HCT116 (cell line): ENCODE measurements around the gene FNDC3B. TPM values are rescaled to one million over a fixed set of nuclear protein-coding genes. Genes with fewer than 3 reads are reported as not detected.

ENCODE experiments used
- ATAC-seq: fragments of 200-7000 bp; cut with Tn5 transposase; 2 replicates; pipeline ENCODE4 v1.9.1; 2020; ENCODE audit warnings: mild to moderate bottlenecking, moderate library complexity
- BruUV-seq: library from RNA; stranded (reverse); fragments of 400-500 nt; replicated peaks from 2 replicates; lab custom pipeline; 2021; lab: Mats Ljungman, UMichigan
- CTCF ChIA-PET: fragments of 300-600 bp; sonication (Branson Sonifier 250); formaldehyde crosslinking; loops from one replicate; lab custom pipeline; 2021; ENCODE audit warnings: antibody characterized with exemption; lab: Charles Lee
- POLR2A ChIA-PET: fragments of 300-600, 350-600 bp; sonication (Branson Sonifier 250); formaldehyde crosslinking; loops from one replicate; lab custom pipeline; 2021; ENCODE audit warnings: antibody characterized with exemption; lab: Charles Lee
- RAD21 ChIA-PET, 2 experiments: fragments of 300-600 bp; sonication (Branson Sonifier 250); formaldehyde crosslinking; loops; one replicate each; lab custom pipeline; 2023; ENCODE audit warnings: low total read pairs in 2 of 2; ENCODE audit not compliant: uncharacterized antibody in 2 of 2, unreplicated experiment in 2 of 2, low non-redundant PET in 1 of 2; lab: Charles Lee
- DNase-seq: peaks from one replicate; pipeline ENCODE4 v3.0.0-alpha.2; 2010; ENCODE audit warnings: low read depth, low spot score
- H2AFZ ChIP-seq: fragments of 200-600 bp; shearing (Covaris generic), sonication (generic); 2 replicates; pipeline ENCODE4 v1.6.1; 2017; ENCODE audit warnings: low read depth, mixed run types, mixed read lengths, antibody characterized with exemption, low read length; ENCODE audit not compliant: poor library complexity, severe bottlenecking
- H3K27ac ChIP-seq: 2 replicates; pipeline ENCODE4 v1.5.1; 2012; ENCODE audit warnings: low read depth, low read length
- H3K27me3 ChIP-seq: fragments of 200-600 bp; sonication (generic); 2 replicates; pipeline ENCODE4 v1.6.1; 2016; ENCODE audit warnings: mixed run types, low read length, mixed read lengths; ENCODE audit not compliant: insufficient read depth
- H3K36me3 ChIP-seq, 2 experiments: fragments of 200-500 bp in 1 of 2; fragments of 200-600 bp in 1 of 2; sonication (Bioruptor generic) in 1 of 2; sonication (generic) in 1 of 2; 2 replicates each; pipeline versions ENCODE4 v1.5.1 to v1.6.1; 2014 to 2016; ENCODE audit warnings: low read length in 2 of 2, inconsistent platforms in 1 of 2, mixed read lengths in 1 of 2, mixed run types in 1 of 2; ENCODE audit not compliant: insufficient read depth in 2 of 2, control insufficient read depth in 1 of 2
- H3K4me1 ChIP-seq, 2 experiments: fragments of 200-600 bp in 1 of 2; sonication (generic) in 1 of 2; 2 replicates each; pipeline versions ENCODE4 v1.5.1 to v1.6.1; 2012 to 2017; ENCODE audit warnings: low read length in 2 of 2, inconsistent platforms in 1 of 2, mild to moderate bottlenecking in 1 of 2, mixed read lengths in 1 of 2, mixed run types in 1 of 2, moderate library complexity in 1 of 2; ENCODE audit not compliant: insufficient read depth in 2 of 2, control insufficient read depth in 1 of 2
- H3K4me2 ChIP-seq: fragments of 200-600 bp; sonication (generic); 2 replicates; pipeline ENCODE4 v1.6.1; 2017; ENCODE audit warnings: mixed run types, low read length, mixed read lengths
- H3K4me3 ChIP-seq, 2 experiments: fragments of 200-600 bp in 1 of 2; sonication (generic) in 1 of 2; replicated peaks in 1 of 2; 2 replicates each; pipeline ENCODE4 v1.5.1; 2011 to 2016; ENCODE audit warnings: low read length in 2 of 2, control low read depth in 1 of 2, low read depth in 1 of 2, mild to moderate bottlenecking in 1 of 2, mixed read lengths in 1 of 2, mixed run types in 1 of 2
- H3K79me2 ChIP-seq: fragments of 200-600 bp; sonication (generic); 2 replicates; pipeline ENCODE4 v1.6.1; 2017; ENCODE audit warnings: mild to moderate bottlenecking, mixed run types, low read length, moderate library complexity, mixed read lengths; ENCODE audit not compliant: insufficient read depth
- H3K9ac ChIP-seq: fragments of 200-600 bp; sonication (generic); 2 replicates; pipeline ENCODE4 v1.6.1; 2016; ENCODE audit warnings: low read length, mixed read lengths
- H3K9me2 ChIP-seq: fragments of 200-600 bp; sonication (generic), shearing (Covaris generic); 2 replicates; pipeline ENCODE4 v1.6.1; 2017; ENCODE audit warnings: mixed run types, mild to moderate bottlenecking, moderate library complexity; ENCODE audit not compliant: insufficient read depth
- H3K9me3 ChIP-seq, 2 experiments: fragments of 200-500 bp in 1 of 2; fragments of 200-600 bp in 1 of 2; sonication (Bioruptor generic) in 1 of 2; sonication (generic) in 1 of 2; 2 replicates each; pipeline ENCODE4 v1.6.1; 2014 to 2017; ENCODE audit warnings: low read length in 2 of 2, mixed read lengths in 2 of 2, inconsistent platforms in 1 of 2, low read depth in 1 of 2, mild to moderate bottlenecking in 1 of 2, mixed run types in 1 of 2, moderate library complexity in 1 of 2; ENCODE audit not compliant: control insufficient read depth in 1 of 2, insufficient read depth in 1 of 2
- H4K20me1 ChIP-seq: fragments of 200-600 bp; sonication (generic), shearing (Covaris generic); 2 replicates; pipeline ENCODE4 v1.6.1; 2017; ENCODE audit warnings: mixed run types, mild to moderate bottlenecking, moderate library complexity; ENCODE audit not compliant: insufficient read depth
- ATF3 ChIP-seq: IDR thresholded peaks from 2 replicates; pipeline ENCODE4 v1.6.1; 2012
- CBX3 ChIP-seq: IDR thresholded peaks from 2 replicates; pipeline ENCODE4 v1.6.1; 2012; ENCODE audit warnings: low read depth
- ELF1 ChIP-seq: IDR thresholded peaks from 2 replicates; pipeline ENCODE4 v1.6.1; 2012; ENCODE audit warnings: low read depth, borderline replicate concordance
- FOSL1 ChIP-seq: IDR thresholded peaks from 2 replicates; pipeline ENCODE4 v1.6.1; 2012; ENCODE audit warnings: low read depth
- JUND ChIP-seq: IDR thresholded peaks from 2 replicates; pipeline ENCODE4 v1.6.1; 2012
- POLR2AphosphoS5 ChIP-seq: IDR thresholded peaks from 2 replicates; pipeline ENCODE4 v1.6.1; 2011; ENCODE audit warnings: mild to moderate bottlenecking, low read depth, low read length, moderate library complexity
- RAD21 ChIP-seq: IDR thresholded peaks from 2 replicates; pipeline ENCODE4 v1.6.1; 2012; ENCODE audit warnings: low read depth, mild to moderate bottlenecking
- SP1 ChIP-seq: IDR thresholded peaks from 2 replicates; pipeline ENCODE4 v1.6.1; 2012; ENCODE audit warnings: low read depth
- SRF ChIP-seq: IDR thresholded peaks from 2 replicates; pipeline ENCODE4 v1.6.1; 2012; ENCODE audit warnings: low read depth
- ZNF274 ChIP-seq: fragments of 200-500 bp; sonication (Bioruptor generic); IDR thresholded peaks from 2 replicates; pipeline ENCODE4 v1.6.1; 2014; ENCODE audit warnings: mild to moderate bottlenecking, low read depth, low read length, inconsistent platforms
- intact Hi-C: fragments of 100-400 bp; cut with micrococcal nuclease; formaldehyde crosslinking; loops from 2 replicates; pipeline ENCODE4 v1.10.0; 2022
- total RNA-seq: library from RNA; stranded (reverse); gene quantifications from one replicate; pipeline ENCODE4 v1.2.1, GENCODE V29; 2021; ENCODE audit not compliant: unreplicated experiment

The FNDC3B gene
- total RNA-seq, 1 experiment from 2014 or later: 45.7 TPM

GRCh38 chr3:172287937-172288477 is 248.6 kb downstream of the FNDC3B start:
- ChIA-PET CTCF (no interaction called here), RAD21 (no interaction called here), POLR2A (no interaction called here)
- Histone ChIP-seq H3K4me1 (no peaks in the 10 kb centered on the region), H3K9ac (no peak overlapping the region), H3K4me2 (no peak overlapping the region), H3K27me3 (no peaks in the 10 kb centered on the region), H3K4me3 (no peak overlapping the region), H3K79me2 (no peaks in the 10 kb centered on the region), H3K36me3 (no peaks in the 10 kb centered on the region; a peak in 1 of 4 replicates), H3K9me3 (no peaks in the 10 kb centered on the region), H3K27ac (no peak overlapping the region), H3K9me2 (no peaks in the 10 kb centered on the region), H4K20me1 (no peaks in the 10 kb centered on the region), H2AFZ (no peak overlapping the region)
- DNase-seq (no peak), ATAC-seq (no peak)
- intact Hi-C loops: no loop called here
- TF ChIP-seq ZNF274 (no peak), SRF (no peak), ELF1 (no peak)
- no TSS peak for BruUV-seq

- no peaks in the 10 kb centered on the region for H3K79me2 ChIP-seq
- DNase-seq: no peak
- ChIA-PET POLR2A (no interaction called here), RAD21 (no interaction called here), CTCF (no interaction called here)
- H3K4me2 ChIP-seq: no peak overlapping the region
- H3K9me3 ChIP-seq: no peaks in the 10 kb centered on the region
- no peaks in the 10 kb centered on the region for H4K20me1 ChIP-seq
- no peaks in the 10 kb centered on the region; a peak in 1 of 4 replicates for H3K36me3 ChIP-seq
- no peak overlapping the region for H3K9ac ChIP-seq
- H3K9me2 ChIP-seq: no peaks in the 10 kb centered on the region
- TF ChIP-seq RAD21: no peak
- TF ChIP-seq ATF3: no peak
- no peak for TF ChIP-seq ZNF274
- no peak for TF ChIP-seq FOSL1
- TF ChIP-seq CBX3: no peak
- no peak for TF ChIP-seq JUND
- TF ChIP-seq SP1: no peak
- TF ChIP-seq POLR2AphosphoS5: no peak
- H3K4me1 ChIP-seq: no peaks in the 10 kb centered on the region
- intact Hi-C loops: no loop called here
- ATAC-seq: no peak
- H3K4me3 ChIP-seq: no peak overlapping the region
- H3K27me3 ChIP-seq: no peaks in the 10 kb centered on the region
- no TSS peak for BruUV-seq
- no peak overlapping the region for H2AFZ ChIP-seq
- no peak overlapping the region for H3K27ac ChIP-seq
Observed at GRCh38 chr3:172288651-172289050, 249.3 kb downstream of the FNDC3B start.
